GM19193 (cell line): Measurements from ENCODE around the gene HJURP.

ENCODE experiments used
- POLR2A ChIP-seq: IDR thresholded peaks from 4 replicates; pipeline ENCODE4 v1.6.1; 2011; ENCODE audit not compliant: insufficient read depth, insufficient read length; ENCODE audit errors: extremely low read depth

Gene HJURP

GRCh38 chr2:233814056-233814835 is 40.1 kb downstream of the HJURP start:
- TF ChIP-seq POLR2A, result no peak

- TF ChIP-seq POLR2A, result no peak
Observed at GRCh38 chr2:233813236-233814055, 40.9 kb downstream of the HJURP start.

DNA sequence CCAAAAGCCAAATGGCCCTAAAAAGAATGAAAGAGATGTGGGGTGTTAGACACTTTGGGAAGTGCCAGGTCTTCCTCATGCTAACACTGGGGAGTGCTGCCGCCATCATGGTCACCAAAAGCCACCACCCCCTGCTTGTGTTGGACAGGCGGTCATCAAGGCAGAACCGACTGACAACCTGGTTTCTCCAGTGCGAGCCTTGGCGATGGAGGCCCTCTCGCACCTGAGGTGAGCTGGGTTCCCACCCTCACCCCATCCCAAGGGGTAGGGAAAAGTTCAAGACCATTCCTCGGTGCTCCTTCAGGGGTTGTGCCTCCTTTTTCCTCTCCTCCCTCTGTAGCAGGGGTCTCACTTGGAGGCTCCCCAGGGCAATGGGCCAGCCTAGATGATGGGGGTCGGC is 42.6 kb downstream of the HJURP start:
- no peak for TF ChIP-seq POLR2A

DNA sequence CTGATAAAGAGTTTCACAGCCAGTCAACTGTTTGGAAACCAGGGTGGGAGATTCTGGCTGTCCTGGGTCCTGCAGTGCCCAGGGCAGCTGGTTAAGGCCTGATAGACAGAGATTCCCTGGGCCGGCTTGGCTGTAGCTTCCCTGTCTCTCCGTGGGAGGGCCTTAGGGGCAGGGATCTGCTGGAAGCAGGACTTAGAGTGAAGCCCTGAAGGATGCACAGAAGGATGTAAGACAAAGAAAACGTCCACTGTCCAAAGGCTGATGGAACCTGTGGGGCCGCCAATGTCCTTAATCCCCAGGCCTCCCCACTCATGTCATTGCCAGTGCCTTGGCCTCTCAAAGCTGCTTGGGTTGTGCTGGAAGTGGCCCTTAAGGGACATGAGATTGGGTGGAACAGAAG is 43.2 kb downstream of the HJURP start:
- no peak for TF ChIP-seq POLR2A

DNA sequence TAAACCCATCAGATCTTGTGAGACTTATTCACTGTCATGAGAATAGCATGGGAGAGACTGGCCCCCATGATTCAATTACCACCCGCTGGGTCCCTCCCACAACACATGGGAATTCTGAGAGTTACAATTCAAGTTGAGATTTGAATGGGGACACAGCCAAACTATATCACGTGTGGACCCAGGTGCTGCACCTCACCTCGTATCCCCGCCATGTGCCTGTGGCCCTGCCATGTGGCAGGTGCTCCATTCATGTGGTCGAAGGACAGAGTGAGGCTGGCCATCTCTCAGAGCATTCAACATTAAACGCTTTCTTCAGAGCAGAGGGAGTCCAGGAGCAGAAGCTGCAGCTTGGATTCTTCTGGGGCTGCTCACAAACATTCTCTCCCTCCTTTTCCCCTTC is 44.0 kb downstream of the HJURP start:
- no peak for TF ChIP-seq POLR2A

- no peak for TF ChIP-seq POLR2A
Observed at GRCh38 chr2:233807966-233808935, 46.1 kb downstream of the HJURP start.

- TF ChIP-seq POLR2A, result no peak
Observed at GRCh38 chr2:233807215-233807865, 47.0 kb downstream of the HJURP start.

- TF ChIP-seq POLR2A, result no peak
Observed at GRCh38 chr2:233803994-233804393, 50.3 kb downstream of the HJURP start.

GRCh38 chr2:233803292-233803911 is 50.9 kb downstream of the HJURP start:
- no peak for TF ChIP-seq POLR2A

DNA sequence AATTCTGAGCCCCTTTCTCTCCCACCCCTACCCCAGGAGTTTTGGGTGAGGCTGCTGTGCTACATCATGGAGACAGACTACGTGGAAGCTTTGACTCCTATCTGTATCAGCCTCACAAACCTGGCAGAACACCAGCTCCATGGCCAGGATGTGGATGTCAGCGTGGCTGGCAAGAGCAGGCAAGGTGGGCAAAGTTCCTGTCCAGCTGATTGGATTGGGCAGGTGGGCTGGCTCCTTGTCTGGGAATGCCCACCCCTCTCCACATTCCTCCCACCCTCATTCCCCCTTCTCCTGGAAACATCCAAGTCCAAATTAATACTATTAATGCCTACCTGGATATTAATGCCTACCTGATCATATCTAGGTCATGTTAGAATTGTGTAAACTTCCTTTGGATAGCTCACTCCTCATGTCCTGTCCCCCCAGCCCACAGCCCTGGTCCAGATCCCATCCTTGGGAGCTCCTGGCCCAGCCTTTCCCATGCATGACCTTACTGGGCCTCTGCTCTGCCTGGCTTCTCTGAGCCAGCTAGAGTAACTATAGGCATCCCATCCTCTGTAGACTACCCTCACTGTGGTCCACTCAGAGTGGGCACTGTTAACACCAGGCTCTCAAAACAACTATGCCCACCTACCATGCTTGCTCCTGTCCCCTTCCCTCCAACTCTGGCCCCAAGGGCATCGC is 52.1 kb downstream of the HJURP start:
- no peak for TF ChIP-seq POLR2A

GRCh38 chr2:233801357-233802131 is 52.8 kb downstream of the HJURP start:
- no peak for TF ChIP-seq POLR2A

GRCh38 chr2:233800208-233800607 is 54.1 kb downstream of the HJURP start:
- TF ChIP-seq POLR2A, result no peak

- no peak for TF ChIP-seq POLR2A
Observed at GRCh38 chr2:233799716-233800115, 54.6 kb downstream of the HJURP start.

GRCh38 chr2:233799087-233799665 is 55.2 kb downstream of the HJURP start:
- TF ChIP-seq POLR2A, result no peak
